ENCODE results near the gene MAGI3.
"Not testable (repeated sequence)": the region's sequence is repeated elsewhere in the genome, so short reads cannot be mapped to it uniquely, and the experiment has no call there.

MAGI3 gene

DNA sequence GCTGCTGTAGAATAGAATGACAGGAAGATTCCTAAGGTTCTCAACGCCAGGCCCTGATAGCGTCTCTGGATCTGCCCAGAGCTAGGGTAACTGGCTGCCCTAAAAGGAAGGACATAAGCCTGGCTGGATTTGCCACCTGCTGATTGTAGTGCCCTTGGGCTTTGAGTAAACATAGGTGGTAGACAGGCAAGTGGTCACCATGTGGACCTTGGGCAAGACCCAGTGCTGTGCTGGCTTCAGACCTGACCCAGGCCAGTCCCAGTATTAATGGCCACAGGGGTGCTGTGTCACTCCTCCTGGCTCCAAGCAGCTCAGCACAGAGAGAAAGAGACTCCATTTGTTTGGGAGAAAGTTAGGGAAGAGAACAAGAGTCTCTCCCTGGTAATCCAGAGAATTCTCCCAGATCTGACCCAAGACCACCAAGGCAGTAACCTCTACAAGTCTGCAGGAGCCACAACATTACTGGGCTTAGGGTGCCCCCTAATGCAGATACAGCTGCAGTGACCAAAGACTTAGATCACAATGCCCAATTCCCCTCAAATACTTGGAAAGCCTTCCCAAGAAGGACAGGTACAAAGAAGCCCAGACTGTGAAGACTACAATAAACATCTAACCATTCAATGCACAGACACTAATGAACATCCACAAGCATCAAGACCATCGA is 324.4 kb downstream of the MAGI3 start:
- no peak for DNase-seq

DNA sequence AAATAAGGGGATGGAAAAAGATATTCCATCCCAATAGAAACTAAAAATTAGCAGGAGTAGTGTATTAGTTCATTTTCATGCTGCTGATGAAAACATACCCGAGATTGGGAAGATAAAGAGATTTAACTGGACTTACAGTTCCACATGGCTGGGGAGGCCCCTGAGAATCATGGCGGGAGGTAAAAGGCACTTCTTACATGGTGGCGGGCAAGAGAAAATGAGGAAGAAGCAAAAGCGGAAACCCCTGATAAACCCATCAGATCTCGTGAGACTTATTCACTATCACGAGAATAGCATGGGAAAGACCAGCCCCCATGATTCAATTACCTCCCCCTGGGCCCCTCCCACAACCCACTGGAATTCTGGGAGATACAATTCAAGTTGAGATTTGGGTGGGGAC is 327.2 kb downstream of the MAGI3 start:
- not testable (repeated sequence) for DNase-seq

DNA sequence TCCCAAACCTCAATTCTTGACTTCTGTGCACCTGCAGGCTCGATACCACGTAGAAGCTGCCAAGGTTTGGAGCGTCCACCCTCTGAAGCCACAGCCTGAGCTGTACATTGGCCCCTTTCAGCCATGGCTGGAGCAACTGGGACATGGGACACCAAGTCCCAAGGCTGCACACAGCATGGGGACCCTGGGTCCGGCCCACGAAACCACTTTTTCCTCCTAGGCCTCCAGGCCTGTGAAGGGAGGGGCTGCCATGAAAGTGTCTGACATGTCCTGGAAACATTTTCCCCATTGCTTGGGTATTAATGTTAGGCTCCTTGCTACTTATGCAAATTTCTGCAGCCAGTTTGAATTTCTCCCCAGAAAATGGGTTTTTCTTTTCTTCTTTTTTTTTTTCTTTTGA is 328.3 kb downstream of the MAGI3 start:
- not testable (repeated sequence) for DNase-seq

DNA sequence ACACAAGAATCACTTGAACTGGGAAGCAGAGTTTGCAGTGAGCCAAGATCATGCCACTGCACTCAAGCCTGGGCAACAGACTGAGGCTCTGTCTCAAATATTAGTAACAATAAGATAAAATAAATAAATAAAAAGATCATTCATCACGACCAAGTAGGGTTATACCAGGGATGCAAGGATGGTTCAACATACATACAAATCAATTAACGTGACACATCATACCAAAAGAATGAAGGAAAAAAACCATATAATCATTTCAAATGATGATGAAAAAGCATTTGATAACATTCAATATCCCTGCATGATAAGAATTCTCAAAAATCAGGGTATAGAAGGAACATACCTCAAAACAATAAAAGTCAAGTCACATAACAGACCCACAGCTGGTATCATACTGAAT is 330.7 kb downstream of the MAGI3 start:
- no peak for DNase-seq

DNA sequence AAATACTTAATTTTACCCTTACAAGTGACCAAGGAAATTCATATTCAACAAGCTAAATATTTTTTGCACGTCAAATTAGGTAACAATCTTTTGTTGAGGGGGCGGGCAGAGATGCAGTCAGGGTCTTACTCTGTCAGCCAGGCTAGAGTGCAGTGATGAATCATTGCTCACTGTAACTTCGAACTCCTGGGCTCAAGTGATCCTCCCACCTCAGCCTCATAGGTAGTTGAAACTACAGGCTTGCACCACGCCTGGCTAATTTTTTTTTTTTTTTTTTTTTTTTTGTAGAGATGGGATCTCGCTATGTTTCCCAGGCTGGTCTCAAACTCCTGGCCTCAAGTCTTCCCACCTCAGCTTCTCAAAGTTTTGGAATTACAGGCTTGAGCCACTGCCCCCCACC is 342.5 kb downstream of the MAGI3 start:
- DNase-seq: no peak

DNA sequence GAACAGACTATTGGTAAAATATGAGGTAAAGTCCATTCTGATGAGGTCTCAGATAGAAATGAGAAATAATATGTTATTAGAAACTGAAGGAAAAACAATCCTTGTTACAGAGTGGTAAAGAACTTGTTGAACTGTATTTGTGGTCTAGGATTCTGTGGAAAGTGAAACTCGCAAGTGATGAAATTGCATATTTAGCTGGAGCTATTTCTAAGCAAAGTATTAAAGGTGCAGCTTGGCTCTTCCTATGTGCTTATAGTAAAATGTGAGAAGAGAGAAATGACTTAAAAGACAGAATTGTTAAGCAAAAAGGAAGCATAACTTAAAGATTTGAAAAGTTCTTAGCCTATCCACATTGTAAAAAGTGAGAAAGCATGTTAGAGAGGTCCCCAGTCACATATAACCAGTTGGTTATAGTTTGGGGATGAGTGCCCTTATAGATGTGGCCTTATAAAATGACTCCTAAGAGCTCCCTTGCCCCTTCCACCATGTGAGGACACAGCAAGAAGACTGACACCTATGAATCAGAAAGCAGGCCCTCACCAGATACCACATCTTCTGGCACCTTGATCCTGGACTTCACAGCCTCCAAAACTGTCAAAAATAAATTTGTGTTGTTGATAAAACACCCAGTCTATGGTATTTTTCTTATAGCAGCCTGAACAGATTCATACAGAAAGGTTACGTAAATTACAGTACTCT is 344.2 kb downstream of the MAGI3 start:
- DNase-seq: no peak

All from left hindlimb (tissue), 1 donor.